ENCODE data around the gene SMPD2.

Gene SMPD2

DNA sequence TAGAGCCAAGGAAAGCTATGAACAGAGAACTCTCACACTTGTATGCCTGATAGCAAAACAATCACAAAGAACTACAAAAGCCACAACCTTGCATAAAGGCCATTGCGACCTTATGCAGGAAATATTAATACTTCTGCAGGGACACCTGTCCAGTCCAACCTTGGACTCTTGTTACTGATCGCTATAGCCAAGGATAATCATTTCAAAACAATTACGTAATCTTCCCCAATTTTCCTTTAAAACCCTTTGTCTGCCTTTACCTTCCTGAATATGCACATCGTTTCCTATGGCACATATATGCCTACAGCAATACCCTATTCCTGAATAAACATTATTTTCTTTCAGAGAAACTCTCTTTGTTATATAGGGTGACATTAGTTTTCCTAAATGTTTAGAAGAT, 22.9 kb upstream of the SMPD2 start:
- no peak overlapping the region for H3K27ac ChIP-seq (ENCODE audit: extremely low read depth, low read depth, low read length)
- no peak overlapping the region for H3K4me3 ChIP-seq (ENCODE audit: low read depth, low read length)
- CTCF ChIA-PET, result no interaction called here
- POLR2A ChIA-PET, result no interaction called here
- H3K9me3 ChIP-seq (ENCODE audit: control insufficient read depth, insufficient read depth, low read depth, low read length), result no peaks in the 10 kb centered on the region
- TF ChIP-seq KLF8 (tag by site-specific recombination; IDR thresholded peaks at IDR 0.05) (no peak), ZSCAN30 (tag by site-specific recombination; IDR thresholded peaks at IDR 0.05) (no peak), MEIS1 (CRISPR knock-in tag; IDR thresholded peaks at IDR 0.05; ENCODE audit: borderline replicate concordance) (no peak), ZNF391 (tag by site-specific recombination; IDR thresholded peaks at IDR 0.05; ENCODE audit: borderline replicate concordance, low read depth) (no peak), ZXDB (tag by site-specific recombination; IDR thresholded peaks at IDR 0.05) (no peak), ZNF404 (tag by site-specific recombination; IDR thresholded peaks at IDR 0.05) (no peak), TRIM28 (IDR thresholded peaks at IDR 0.05; ENCODE audit: borderline replicate concordance, low read length) (no peak), SALL2 (tag by site-specific recombination; IDR thresholded peaks at IDR 0.05; ENCODE audit: borderline replicate concordance) (no peak), MZF1 (tag by site-specific recombination; IDR thresholded peaks at IDR 0.05; ENCODE audit: borderline replicate concordance) (no peak), ZNF248 (tag by site-specific recombination; IDR thresholded peaks at IDR 0.05) (no peak), HOXC10 (CRISPR knock-in tag; IDR thresholded peaks at IDR 0.05) (no peak), ZNF394 (tag by site-specific recombination; IDR thresholded peaks at IDR 0.05; ENCODE audit: borderline replicate concordance) (no peak), SP2 (tag by site-specific recombination; IDR thresholded peaks at IDR 0.05) (no peak), ZNF510 (tag by site-specific recombination; IDR thresholded peaks at IDR 0.05; ENCODE audit: insufficient replicate concordance) (no peak), ZNF670 (tag by site-specific recombination; IDR thresholded peaks at IDR 0.05; ENCODE audit: low read depth) (no peak), ZNF610 (tag by site-specific recombination; IDR thresholded peaks at IDR 0.05; ENCODE audit: borderline replicate concordance) (no peak)
- H3K36me3 ChIP-seq (ENCODE audit: control insufficient read depth in 2 of 2, insufficient read depth in 1 of 2, low read length in 2 of 2), result no peaks in the 10 kb centered on the region
- H3K4me1 ChIP-seq (ENCODE audit: control insufficient read depth, insufficient read depth, low read length), result no peaks in the 10 kb centered on the region

DNA sequence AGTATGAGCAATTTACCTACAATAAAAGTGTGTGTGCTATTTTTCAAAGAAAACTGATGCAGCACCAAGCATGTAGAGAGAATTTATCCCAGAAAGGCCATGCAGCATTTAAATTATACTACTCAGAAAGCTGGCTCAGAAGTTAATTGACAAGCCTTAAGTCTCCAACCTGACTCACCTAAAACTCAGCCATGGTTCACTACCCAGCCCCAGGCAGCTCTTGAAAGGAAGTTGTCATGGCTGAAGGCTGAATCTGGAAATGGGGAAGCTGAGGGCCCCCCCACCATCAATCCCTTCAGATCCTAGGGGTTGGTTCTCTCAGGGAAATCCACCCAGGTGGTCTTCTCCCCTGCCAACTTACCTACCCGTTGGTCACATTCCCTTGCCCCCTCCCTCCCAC, 19.8 kb upstream of the SMPD2 start:
- Histone ChIP-seq H3K36me3 (ENCODE audit: control insufficient read depth in 2 of 2, insufficient read depth in 1 of 2, low read length in 2 of 2) (no peaks in the 10 kb centered on the region), H3K27ac (ENCODE audit: extremely low read depth, low read depth, low read length) (no peak overlapping the region), H3K4me3 (ENCODE audit: low read depth, low read length) (no peak overlapping the region), H3K4me1 (ENCODE audit: control insufficient read depth, insufficient read depth, low read length) (no peaks in the 10 kb centered on the region), H3K9me3 (ENCODE audit: control insufficient read depth, insufficient read depth, low read depth, low read length) (no peaks in the 10 kb centered on the region)
- CTCF ChIA-PET, result interaction anchor here (0.6 to 1.5 kb wide), 3 partner anchors 38 to 205 kb away, joined by 3 to 5 read pairs (median 3); no protein-coding TSS in a partner anchor
- POLR2A ChIA-PET, result no interaction called here
- TF ChIP-seq HOXA7 (CRISPR knock-in tag; IDR thresholded peaks at IDR 0.05; ENCODE audit: borderline replicate concordance) (no peak), ZBTB1 (tag by site-specific recombination; IDR thresholded peaks at IDR 0.05) (no peak), ZNF324 (tag by site-specific recombination; IDR thresholded peaks at IDR 0.05) (no peak), TRIM28 (IDR thresholded peaks at IDR 0.05; ENCODE audit: borderline replicate concordance, low read length) (no peak), PRDM1 (tag by site-specific recombination; IDR thresholded peaks at IDR 0.05) (no peak), SETDB1 (IDR thresholded peaks at IDR 0.05; ENCODE audit: insufficient read length, low read length) (no peak), ZNF404 (tag by site-specific recombination; IDR thresholded peaks at IDR 0.05) (no peak), ZNF600 (tag by site-specific recombination; IDR thresholded peaks at IDR 0.05) (no peak), ZNF169 (tag by site-specific recombination; IDR thresholded peaks at IDR 0.05) (no peak), SCRT2 (tag by site-specific recombination; IDR thresholded peaks at IDR 0.05) (no peak), KLF9 (tag by site-specific recombination; IDR thresholded peaks at IDR 0.05; ENCODE audit: low read depth) (no peak), GLI2 (tag by site-specific recombination; IDR thresholded peaks at IDR 0.05; ENCODE audit: borderline replicate concordance, low read depth) (no peak)
- TF ChIP-seq, protein P1, sequence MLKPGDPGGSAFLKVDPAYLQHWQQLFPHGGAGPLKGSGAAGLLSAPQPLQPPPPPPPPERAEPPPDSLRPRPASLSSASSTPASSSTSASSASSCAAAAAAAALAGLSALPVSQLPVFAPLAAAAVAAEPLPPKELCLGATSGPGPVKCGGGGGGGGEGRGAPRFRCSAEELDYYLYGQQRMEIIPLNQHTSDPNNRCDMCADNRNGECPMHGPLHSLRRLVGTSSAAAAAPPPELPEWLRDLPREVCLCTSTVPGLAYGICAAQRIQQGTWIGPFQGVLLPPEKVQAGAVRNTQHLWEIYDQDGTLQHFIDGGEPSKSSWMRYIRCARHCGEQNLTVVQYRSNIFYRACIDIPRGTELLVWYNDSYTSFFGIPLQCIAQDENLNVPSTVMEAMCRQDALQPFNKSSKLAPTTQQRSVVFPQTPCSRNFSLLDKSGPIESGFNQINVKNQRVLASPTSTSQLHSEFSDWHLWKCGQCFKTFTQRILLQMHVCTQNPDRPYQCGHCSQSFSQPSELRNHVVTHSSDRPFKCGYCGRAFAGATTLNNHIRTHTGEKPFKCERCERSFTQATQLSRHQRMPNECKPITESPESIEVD (tag by site-specific recombination; IDR thresholded peaks at IDR 0.05), result no peak
- TF ChIP-seq, protein P2, sequence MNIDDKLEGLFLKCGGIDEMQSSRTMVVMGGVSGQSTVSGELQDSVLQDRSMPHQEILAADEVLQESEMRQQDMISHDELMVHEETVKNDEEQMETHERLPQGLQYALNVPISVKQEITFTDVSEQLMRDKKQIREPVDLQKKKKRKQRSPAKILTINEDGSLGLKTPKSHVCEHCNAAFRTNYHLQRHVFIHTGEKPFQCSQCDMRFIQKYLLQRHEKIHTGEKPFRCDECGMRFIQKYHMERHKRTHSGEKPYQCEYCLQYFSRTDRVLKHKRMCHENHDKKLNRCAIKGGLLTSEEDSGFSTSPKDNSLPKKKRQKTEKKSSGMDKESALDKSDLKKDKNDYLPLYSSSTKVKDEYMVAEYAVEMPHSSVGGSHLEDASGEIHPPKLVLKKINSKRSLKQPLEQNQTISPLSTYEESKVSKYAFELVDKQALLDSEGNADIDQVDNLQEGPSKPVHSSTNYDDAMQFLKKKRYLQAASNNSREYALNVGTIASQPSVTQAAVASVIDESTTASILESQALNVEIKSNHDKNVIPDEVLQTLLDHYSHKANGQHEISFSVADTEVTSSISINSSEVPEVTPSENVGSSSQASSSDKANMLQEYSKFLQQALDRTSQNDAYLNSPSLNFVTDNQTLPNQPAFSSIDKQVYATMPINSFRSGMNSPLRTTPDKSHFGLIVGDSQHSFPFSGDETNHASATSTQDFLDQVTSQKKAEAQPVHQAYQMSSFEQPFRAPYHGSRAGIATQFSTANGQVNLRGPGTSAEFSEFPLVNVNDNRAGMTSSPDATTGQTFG (tag by site-specific recombination; IDR thresholded peaks at IDR 0.05; ENCODE audit: borderline replicate concordance), result no peak
- TF ChIP-seq, protein P3, sequence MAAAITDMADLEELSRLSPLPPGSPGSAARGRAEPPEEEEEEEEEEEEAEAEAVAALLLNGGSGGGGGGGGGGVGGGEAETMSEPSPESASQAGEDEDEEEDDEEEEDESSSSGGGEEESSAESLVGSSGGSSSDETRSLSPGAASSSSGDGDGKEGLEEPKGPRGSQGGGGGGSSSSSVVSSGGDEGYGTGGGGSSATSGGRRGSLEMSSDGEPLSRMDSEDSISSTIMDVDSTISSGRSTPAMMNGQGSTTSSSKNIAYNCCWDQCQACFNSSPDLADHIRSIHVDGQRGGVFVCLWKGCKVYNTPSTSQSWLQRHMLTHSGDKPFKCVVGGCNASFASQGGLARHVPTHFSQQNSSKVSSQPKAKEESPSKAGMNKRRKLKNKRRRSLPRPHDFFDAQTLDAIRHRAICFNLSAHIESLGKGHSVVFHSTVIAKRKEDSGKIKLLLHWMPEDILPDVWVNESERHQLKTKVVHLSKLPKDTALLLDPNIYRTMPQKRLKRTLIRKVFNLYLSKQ (tag by site-specific recombination; IDR thresholded peaks at IDR 0.05; ENCODE audit: borderline replicate concordance), result no peak
- TF ChIP-seq, protein P4, sequence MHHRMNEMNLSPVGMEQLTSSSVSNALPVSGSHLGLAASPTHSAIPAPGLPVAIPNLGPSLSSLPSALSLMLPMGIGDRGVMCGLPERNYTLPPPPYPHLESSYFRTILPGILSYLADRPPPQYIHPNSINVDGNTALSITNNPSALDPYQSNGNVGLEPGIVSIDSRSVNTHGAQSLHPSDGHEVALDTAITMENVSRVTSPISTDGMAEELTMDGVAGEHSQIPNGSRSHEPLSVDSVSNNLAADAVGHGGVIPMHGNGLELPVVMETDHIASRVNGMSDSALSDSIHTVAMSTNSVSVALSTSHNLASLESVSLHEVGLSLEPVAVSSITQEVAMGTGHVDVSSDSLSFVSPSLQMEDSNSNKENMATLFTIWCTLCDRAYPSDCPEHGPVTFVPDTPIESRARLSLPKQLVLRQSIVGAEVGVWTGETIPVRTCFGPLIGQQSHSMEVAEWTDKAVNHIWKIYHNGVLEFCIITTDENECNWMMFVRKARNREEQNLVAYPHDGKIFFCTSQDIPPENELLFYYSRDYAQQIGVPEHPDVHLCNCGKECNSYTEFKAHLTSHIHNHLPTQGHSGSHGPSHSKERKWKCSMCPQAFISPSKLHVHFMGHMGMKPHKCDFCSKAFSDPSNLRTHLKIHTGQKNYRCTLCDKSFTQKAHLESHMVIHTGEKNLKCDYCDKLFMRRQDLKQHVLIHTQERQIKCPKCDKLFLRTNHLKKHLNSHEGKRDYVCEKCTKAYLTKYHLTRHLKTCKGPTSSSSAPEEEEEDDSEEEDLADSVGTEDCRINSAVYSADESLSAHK (tag by site-specific recombination; IDR thresholded peaks at IDR 0.05), result no peak

Data from HEK293 (cell line).